Measurements from ENCODE around the gene PEX5L. TPM values are rescaled to one million over a fixed set of nuclear protein-coding genes. Genes with fewer than 3 reads are reported as not detected.

Gene PEX5L
- polyA plus RNA-seq, 1 experiment = not detected

- H3K4me3 ChIP-seq (ENCODE audit: low read depth, low read length) = no peak overlapping the region
- DNase-seq (ENCODE audit: low read depth) = no peak
- H3K27me3 ChIP-seq (ENCODE audit: control insufficient read depth, insufficient read depth, low read length) = no peaks in the 10 kb centered on the region; the same call in 1 of the 2 replicates
- ChIA-PET CTCF (interaction anchor here (3.0 kb wide), 1 partner anchor 8 kb away, joined by 22 read pairs; no protein-coding TSS in a partner anchor), POLR2A (no interaction called here)
- no peak for TF ChIP-seq CTCF (IDR thresholded peaks at IDR 0.05; ENCODE audit: insufficient read depth, low read depth, low read length)
- H3K36me3 ChIP-seq (ENCODE audit: control insufficient read depth, insufficient read depth, low read length) = no peaks in the 10 kb centered on the region
Measured at GRCh38 chr3:179927191-179927590, 109.5 kb downstream of the PEX5L start.

DNA sequence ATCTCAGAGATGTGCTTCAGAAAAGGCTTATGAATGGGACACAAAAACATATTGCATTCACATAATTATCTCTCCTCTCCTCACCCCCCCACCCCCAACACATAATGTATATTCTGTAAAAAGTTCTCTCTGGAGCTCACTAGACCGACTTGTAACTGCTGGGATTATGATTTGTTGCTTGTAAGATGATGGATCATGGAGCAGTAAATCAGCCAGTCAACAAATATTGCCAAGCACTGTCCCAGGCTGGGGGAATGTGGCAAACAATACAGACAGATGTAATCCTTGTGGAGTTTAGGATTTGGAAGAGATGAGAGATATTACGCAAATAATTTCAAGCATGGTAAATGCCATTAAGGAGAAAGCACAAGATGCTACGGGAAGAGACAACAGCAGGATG, 114.8 kb downstream of the PEX5L start:
- POLR2A ChIA-PET = no interaction called here
- Histone ChIP-seq H3K4me3 (ENCODE audit: low read depth, low read length) (no peak overlapping the region), H3K36me3 (ENCODE audit: control insufficient read depth, insufficient read depth, low read length) (no peaks in the 10 kb centered on the region), H3K27me3 (ENCODE audit: control insufficient read depth, insufficient read depth, low read length) (no peaks in the 10 kb centered on the region; the same call in 1 of the 2 replicates)
- DNase-seq (ENCODE audit: low read depth) = no peak
- no peak for TF ChIP-seq CTCF (IDR thresholded peaks at IDR 0.05; ENCODE audit: insufficient read depth, low read depth, low read length)
- CTCF ChIA-PET = no interaction called here

DNA sequence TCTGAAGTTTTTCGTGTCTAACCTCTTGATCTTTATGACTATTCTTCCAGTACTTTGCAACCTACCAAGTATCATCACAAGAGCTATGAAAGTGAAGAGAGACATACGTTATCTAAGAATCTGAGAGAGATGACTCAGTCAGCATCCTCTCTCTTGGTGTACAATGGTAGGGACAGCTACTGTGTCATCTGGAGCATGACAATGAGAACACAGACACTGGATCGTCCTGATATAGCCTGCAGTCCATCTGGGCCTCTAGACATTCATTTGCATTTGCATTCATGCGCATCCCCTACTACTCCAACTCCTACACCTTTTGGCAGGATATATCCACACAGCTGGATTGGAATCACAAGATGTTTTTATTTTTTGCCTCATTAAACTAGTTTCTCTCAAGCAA, 115.2 kb downstream of the PEX5L start:
- no peak for DNase-seq (ENCODE audit: low read depth)
- no peaks in the 10 kb centered on the region; the same call in 1 of the 2 replicates for H3K27me3 ChIP-seq (ENCODE audit: control insufficient read depth, insufficient read depth, low read length)
- no peak overlapping the region for H3K4me3 ChIP-seq (ENCODE audit: low read depth, low read length)
- ChIA-PET POLR2A (no interaction called here), CTCF (interaction anchor here (5.1 kb wide), 1 partner anchor 7 kb away, joined by 22 read pairs; no protein-coding TSS in a partner anchor)
- TF ChIP-seq CTCF (IDR thresholded peaks at IDR 0.05; ENCODE audit: insufficient read depth, low read depth, low read length) = no peak
- H3K36me3 ChIP-seq (ENCODE audit: control insufficient read depth, insufficient read depth, low read length) = no peaks in the 10 kb centered on the region

DNA sequence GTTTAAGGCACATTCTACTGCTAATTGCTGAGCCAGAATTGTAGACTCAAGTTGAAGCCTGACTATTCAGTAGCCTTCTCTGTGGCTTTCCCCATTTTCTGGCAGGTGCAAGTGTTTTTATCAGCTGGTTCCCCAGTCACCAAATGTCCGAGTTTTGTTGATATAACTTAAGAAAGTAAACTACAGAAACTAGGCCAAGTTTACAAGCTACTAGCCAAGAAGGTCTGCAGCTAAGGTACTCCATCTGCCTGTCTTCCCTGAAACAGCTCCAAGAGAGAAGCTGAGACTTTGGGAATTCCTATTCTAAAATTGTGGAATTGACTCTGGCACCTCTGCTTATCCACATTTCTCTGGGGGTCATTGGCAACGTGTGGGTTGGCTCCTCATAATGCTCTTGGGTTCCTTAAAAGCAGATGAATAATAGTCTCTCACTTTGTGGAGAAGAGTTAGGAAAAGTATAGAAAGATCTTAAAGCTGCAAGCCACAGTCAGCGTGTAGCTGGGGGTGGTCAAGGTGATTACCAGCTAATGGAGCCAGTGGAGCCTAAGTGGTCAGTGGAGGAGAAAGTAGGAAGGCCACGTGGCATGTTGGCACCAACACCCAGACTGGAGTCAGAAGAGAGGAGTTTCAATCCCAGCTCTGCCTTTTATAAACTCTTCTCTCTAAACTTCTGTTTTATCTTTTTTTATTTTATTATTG, 128.8 kb downstream of the PEX5L start:
- H3K36me3 ChIP-seq (ENCODE audit: control insufficient read depth, insufficient read depth, low read length) = no peaks in the 10 kb centered on the region
- no peak for TF ChIP-seq CTCF (IDR thresholded peaks at IDR 0.05; ENCODE audit: insufficient read depth, low read depth, low read length)
- no peaks in the 10 kb centered on the region for H3K27me3 ChIP-seq (ENCODE audit: control insufficient read depth, insufficient read depth, low read length)
- CTCF ChIA-PET = no interaction called here
- POLR2A ChIA-PET = no interaction called here
- H3K4me3 ChIP-seq (ENCODE audit: low read depth, low read length) = no peak overlapping the region
- DNase-seq (ENCODE audit: low read depth) = no peak

DNA sequence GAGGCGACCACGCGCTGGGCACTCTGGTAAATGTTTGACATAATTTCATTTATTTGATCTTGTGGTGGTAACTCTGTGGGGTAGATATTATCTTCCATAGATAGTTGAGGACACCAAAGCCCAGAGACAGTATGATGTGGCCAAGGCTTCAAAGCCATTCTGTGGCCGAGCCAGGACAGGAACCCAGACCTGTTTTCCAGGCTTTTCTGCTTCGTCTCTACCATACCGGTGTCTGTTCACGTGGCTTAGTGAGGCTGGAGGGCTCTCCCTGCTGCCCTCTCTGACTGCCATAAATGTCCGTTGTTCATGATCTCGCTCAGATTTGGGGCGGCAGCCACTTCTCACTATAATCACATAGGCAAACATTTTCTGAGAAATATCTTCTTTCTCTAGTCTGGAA, 134.7 kb downstream of the PEX5L start:
- no peak for TF ChIP-seq CTCF (IDR thresholded peaks at IDR 0.05; ENCODE audit: insufficient read depth, low read depth, low read length)
- POLR2A ChIA-PET = no interaction called here
- CTCF ChIA-PET = no interaction called here

More for the DNA sequence above, 134.7 kb downstream of the PEX5L start:
- H3K27me3 ChIP-seq (ENCODE audit: control insufficient read depth, insufficient read depth, low read length) = no peaks in the 10 kb centered on the region
- DNase-seq (ENCODE audit: low read depth) = no peak
- no peak overlapping the region for H3K4me3 ChIP-seq (ENCODE audit: low read depth, low read length)
- H3K36me3 ChIP-seq (ENCODE audit: control insufficient read depth, insufficient read depth, low read length) = no peaks in the 10 kb centered on the region

Measured in BJ (cell line).